Gastroesophageal sphincter (tissue), 4 donors: ENCODE measurements around the gene BRIP1. TPM values are rescaled to one million over a fixed set of nuclear protein-coding genes. Genes with fewer than 3 reads are reported as not detected.
"Not testable (repeated sequence)": the region's sequence is repeated elsewhere in the genome, so short reads cannot be mapped to it uniquely, and the experiment has no call there.

ENCODE experiments used
- ATAC-seq: fragments of 150-250 bp; one replicate; pipeline ENCODE4 v1.9.1; 2016; ENCODE audit warnings: mild to moderate bottlenecking, moderate library complexity
- H3K27ac ChIP-seq, 4 donors: fragments of 200-600 bp; sonication (generic) in 3 of 4; 1 replicate in 3 of 4; 2 replicates in 1 of 4; pipeline ENCODE4 v1.5.1; 2016 to 2019
- H3K27me3 ChIP-seq: fragments of 200-600 bp; sonication (generic); one replicate; pipeline ENCODE4 v1.5.1; 2019
- H3K36me3 ChIP-seq, 2 donors: fragments of 200-600 bp; sonication (generic); one replicate each; pipeline ENCODE4 v1.5.1; 2019; ENCODE audit warnings: control low read depth in 1 of 2
- H3K4me1 ChIP-seq, 3 donors: fragments of 200-600 bp; sonication (generic); 1 replicate in 2 of 3; 2 replicates in 1 of 3; pipeline ENCODE4 v1.5.1; 2016 to 2019; ENCODE audit warnings: control low read depth in 2 of 3
- H3K4me3 ChIP-seq, 2 donors: fragments of 200-600 bp; sonication (generic); one replicate each; pipeline ENCODE4 v1.5.1; 2019; ENCODE audit warnings: mild to moderate bottlenecking in 1 of 2, moderate library complexity in 1 of 2
- H3K9me3 ChIP-seq, 3 donors: fragments of 200-600 bp; sonication (generic); one replicate each; pipeline ENCODE4 v1.5.1; 2017 to 2019; ENCODE audit warnings: control low read depth in 2 of 3
- EP300 ChIP-seq: sonication (generic); formaldehyde crosslinking; IDR thresholded peaks from one replicate; pipeline ENCODE4 v1.6.1; 2017; ENCODE audit warnings: antibody characterized with exemption, mild to moderate bottlenecking
- POLR2A ChIP-seq, 2 donors: fragments of 450-650 bp; IDR thresholded peaks; one replicate each; pipeline ENCODE4 v1.6.1; 2017; ENCODE audit warnings: antibody characterized with exemption in 2 of 2, mild to moderate bottlenecking in 2 of 2, moderate library complexity in 1 of 2
- POLR2AphosphoS5 ChIP-seq: sonication (generic); formaldehyde crosslinking; IDR thresholded peaks from one replicate; pipeline ENCODE4 v1.6.1; 2017; ENCODE audit warnings: antibody characterized with exemption
- WGBS, 2 donors: methylation state at CpG; one replicate each; pipeline ENCODE4 v1.1.5; 2018; ENCODE audit warnings: low coverage in 1 of 2; 5-methylcytosine and 5-hydroxymethylcytosine counted together
- total RNA-seq, 4 donors: library from RNA; depleted of rRNA; stranded (reverse); fragments of >200 nt; gene quantifications; one replicate each; pipeline ENCODE4 v1.1.0, GENCODE V29; 2016
- TF ChIP-seq, protein P1 (sequence below), 4 experiments: fragments of 200-600 bp in 2 of 4; fragments of 450-650 bp in 2 of 4; sonication (generic) in 1 of 4; IDR thresholded peaks; one replicate each; pipeline ENCODE4 v1.5.1; 2017 to 2019; ENCODE audit warnings: antibody characterized with exemption in 4 of 4, mild to moderate bottlenecking in 2 of 4, moderate library complexity in 2 of 4

BRIP1 gene
- total RNA-seq, 4 donors from 2014 or later, result 0.15 to 1.1 (median 0.29) TPM

DNA sequence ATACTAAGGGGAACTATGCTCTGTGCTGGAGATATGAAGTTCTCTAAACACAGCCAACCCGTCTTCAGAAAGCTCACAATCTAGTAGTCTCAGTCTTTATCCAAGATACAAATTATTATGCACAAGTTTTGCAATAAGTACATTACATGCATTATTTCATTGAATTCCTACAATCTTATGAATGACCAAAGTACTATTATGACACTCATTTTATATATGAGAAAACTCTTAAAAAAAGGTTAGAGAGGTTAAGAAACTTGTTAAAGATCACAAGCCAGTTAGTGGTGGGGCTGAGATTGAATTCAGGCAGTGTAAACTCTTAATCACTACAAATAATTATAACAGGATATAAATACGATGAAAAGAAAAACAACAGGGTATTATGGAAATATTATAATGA, 4.7 kb upstream of the BRIP1 start:
- no peak for ATAC-seq
- H3K27ac ChIP-seq, result no peak overlapping the region
- whole genome bisulfite sequencing, 2 donors, result 90 to 93% methylated on average over 2 of the region's 2 CpGs

DNA sequence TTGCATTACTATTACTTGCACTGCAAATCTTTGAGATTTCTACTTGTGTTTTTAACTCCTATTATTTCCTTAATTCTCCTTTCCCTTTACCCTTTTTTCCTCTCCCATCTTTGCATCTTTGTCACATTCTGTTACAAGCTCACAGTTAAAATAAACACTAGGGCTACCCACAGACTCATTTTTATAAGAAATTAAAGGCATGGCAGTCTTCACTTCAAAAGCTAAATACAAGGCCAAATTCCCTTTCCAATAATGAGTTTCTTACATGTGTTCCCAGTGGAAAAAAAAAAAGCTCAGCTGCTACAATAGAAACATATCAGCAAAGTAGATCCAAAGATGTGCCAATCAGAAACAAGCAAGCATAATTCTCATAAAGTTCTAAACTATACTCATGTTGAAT, 3.7 kb upstream of the BRIP1 start:
- H3K4me1 ChIP-seq, result peaks cover 0 to 14% (median 5%) of the 10 kb centered on the region in 3 donors
- ATAC-seq, result no peak
- no peak overlapping the region for H3K27ac ChIP-seq
- no peaks in the 10 kb centered on the region for H3K27me3 ChIP-seq
- no peak overlapping the region for H3K4me3 ChIP-seq
- peaks cover 4 to 47% of the 10 kb centered on the region in 2 donors for H3K36me3 ChIP-seq
- H3K9me3 ChIP-seq, result no peaks in the 10 kb centered on the region
- TF ChIP-seq POLR2A (IDR thresholded peaks at IDR 0.05) (no peak), POLR2AphosphoS5 (no peak), EP300 (no peak)
- TF ChIP-seq, protein P1, sequence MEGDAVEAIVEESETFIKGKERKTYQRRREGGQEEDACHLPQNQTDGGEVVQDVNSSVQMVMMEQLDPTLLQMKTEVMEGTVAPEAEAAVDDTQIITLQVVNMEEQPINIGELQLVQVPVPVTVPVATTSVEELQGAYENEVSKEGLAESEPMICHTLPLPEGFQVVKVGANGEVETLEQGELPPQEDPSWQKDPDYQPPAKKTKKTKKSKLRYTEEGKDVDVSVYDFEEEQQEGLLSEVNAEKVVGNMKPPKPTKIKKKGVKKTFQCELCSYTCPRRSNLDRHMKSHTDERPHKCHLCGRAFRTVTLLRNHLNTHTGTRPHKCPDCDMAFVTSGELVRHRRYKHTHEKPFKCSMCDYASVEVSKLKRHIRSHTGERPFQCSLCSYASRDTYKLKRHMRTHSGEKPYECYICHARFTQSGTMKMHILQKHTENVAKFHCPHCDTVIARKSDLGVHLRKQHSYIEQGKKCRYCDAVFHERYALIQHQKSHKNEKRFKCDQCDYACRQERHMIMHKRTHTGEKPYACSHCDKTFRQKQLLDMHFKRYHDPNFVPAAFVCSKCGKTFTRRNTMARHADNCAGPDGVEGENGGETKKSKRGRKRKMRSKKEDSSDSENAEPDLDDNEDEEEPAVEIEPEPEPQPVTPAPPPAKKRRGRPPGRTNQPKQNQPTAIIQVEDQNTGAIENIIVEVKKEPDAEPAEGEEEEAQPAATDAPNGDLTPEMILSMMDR (IDR thresholded peaks at IDR 0.05), result no peak

More for the DNA sequence above, 4.7 kb upstream of the BRIP1 start:
- peaks cover 4 to 55% of the 10 kb centered on the region in 2 donors for H3K36me3 ChIP-seq
- peaks cover 0 to 7% (median 0%) of the 10 kb centered on the region in 3 donors for H3K4me1 ChIP-seq
- no peaks in the 10 kb centered on the region for H3K27me3 ChIP-seq
- TF ChIP-seq POLR2A (IDR thresholded peaks at IDR 0.05) (no peak), EP300 (no peak), POLR2AphosphoS5 (no peak)
- TF ChIP-seq, protein P1 (IDR thresholded peaks at IDR 0.05), result no peak
- no peak overlapping the region for H3K4me3 ChIP-seq
- H3K9me3 ChIP-seq, result no peaks in the 10 kb centered on the region

DNA sequence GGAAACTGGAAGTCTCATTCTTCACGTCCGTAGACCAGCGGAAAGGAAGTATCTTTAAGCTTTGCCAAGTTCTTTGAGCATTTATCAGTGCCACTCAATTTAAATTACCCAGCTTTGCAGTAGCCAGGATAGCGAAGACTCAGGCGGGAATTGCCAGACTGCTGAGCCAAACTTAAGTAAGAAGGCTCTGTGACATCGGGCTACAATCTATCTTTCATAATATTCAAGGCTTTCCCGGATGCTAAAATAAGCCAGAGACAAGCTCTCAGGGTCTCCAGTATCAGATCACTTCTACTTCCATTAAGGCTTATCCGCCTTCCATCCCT, 436 bp upstream of the BRIP1 start:
- H3K36me3 ChIP-seq, result peaks cover 0 to 17% of the 10 kb centered on the region in 2 donors
- H3K9me3 ChIP-seq, result no peaks in the 10 kb centered on the region
- no peaks in the 10 kb centered on the region for H3K27me3 ChIP-seq
- H3K4me1 ChIP-seq, result peaks cover 0 to 14% (median 5%) of the 10 kb centered on the region in 3 donors
- peak overlapping the region; percentile 63 to 72 for H3K4me3 ChIP-seq
- ATAC-seq, result peak; percentile 61
- TF ChIP-seq EP300 (no peak), POLR2A (IDR thresholded peaks at IDR 0.05) (no peak), POLR2AphosphoS5 (no peak)
- TF ChIP-seq, protein P1 (IDR thresholded peaks at IDR 0.05), result no peak
- peak overlapping the region; percentile 78 to 98 (median 84) for H3K27ac ChIP-seq
- 0% methylated on average over 6 to 8 of the region's 8 CpGs for WGBS, 2 donors

DNA sequence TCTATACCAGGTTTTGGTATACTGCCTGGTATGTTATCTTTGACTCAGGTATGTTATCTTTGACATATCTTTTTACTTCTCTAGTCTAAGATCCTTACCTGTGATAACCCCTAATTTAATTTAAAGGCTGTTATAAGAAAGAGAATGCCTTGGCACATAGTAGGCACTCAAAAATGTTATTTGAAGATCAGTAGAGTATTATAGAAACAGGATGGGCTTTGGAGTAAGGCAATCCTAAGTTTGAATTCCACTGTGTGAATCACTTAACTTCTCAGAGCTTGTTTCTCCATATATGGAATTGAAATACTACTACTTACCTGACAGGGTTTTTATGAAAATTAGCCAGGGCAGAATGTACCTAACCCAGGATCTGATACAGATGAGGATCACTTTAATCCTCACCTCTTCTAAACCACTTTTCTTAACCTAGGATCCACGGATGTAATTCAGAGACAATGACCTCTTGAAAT, 1.2 kb downstream of the BRIP1 start:
- TF ChIP-seq POLR2AphosphoS5 (no peak), POLR2A (IDR thresholded peaks at IDR 0.05) (no peak)
- TF ChIP-seq, protein P1 (IDR thresholded peaks at IDR 0.05), result no peak
- Histone ChIP-seq H3K27ac (no peak overlapping the region), H3K4me3 (no peak overlapping the region), H3K9me3 (no peaks in the 10 kb centered on the region), H3K4me1 (peaks cover 0 to 14% (median 5%) of the 10 kb centered on the region in 3 donors), H3K27me3 (no peaks in the 10 kb centered on the region), H3K36me3 (peaks cover 0 to 2% of the 10 kb centered on the region in 2 donors)
- no peak for ATAC-seq
- 21 to 48% methylated on average over 1 of the region's 1 CpG for WGBS, 2 donors

DNA sequence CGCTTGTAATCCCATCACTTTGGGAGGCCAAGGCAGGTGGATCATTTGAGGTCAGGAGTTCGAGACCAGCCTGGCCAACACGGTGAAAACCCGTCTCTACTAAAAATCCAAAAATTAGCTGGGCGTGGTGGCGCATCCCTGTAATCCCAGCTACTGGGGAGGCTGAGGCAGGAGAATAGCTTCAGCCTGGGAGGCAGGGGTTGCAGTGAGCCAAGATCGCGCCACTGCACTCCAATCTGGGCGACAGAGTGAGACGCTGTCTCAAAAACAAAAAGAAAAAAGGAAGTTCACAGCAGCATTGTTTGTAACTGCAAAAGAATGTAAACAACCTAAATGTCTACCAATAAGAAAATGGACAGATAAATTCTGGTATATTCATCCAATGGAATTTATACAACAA, 2.9 kb downstream of the BRIP1 start:
- not testable (repeated sequence) for H3K4me3 ChIP-seq, H3K27me3 ChIP-seq, H3K36me3 ChIP-seq, H3K27ac ChIP-seq, ATAC-seq, H3K9me3 ChIP-seq
- WGBS, 2 donors, result 86 to 92% methylated on average over 9 to 10 of the region's 10 CpGs
- peaks cover 0 to 14% (median 5%) of the 10 kb centered on the region in 3 donors for H3K4me1 ChIP-seq
